PC-9 (cell line): ENCODE measurements around the gene ISG20. TPM values are rescaled to one million over a fixed set of nuclear protein-coding genes. Genes with fewer than 3 reads are reported as not detected.

Source experiments
- BruUV-seq: library from RNA; stranded (reverse); fragments of 400-500 nt; replicated peaks from 2 replicates; lab custom pipeline; 2021; lab: Mats Ljungman, UMichigan
- CTCF ChIA-PET: fragments of 300-600 bp; sonication (Branson Sonifier 250); formaldehyde crosslinking; loops from one replicate; lab custom pipeline; 2022; ENCODE audit warnings: antibody characterized with exemption; lab: Charles Lee
- POLR2A ChIA-PET: fragments of 300-600 bp; sonication (Branson Sonifier 250); formaldehyde crosslinking; loops from one replicate; lab custom pipeline; 2022; ENCODE audit warnings: antibody characterized with exemption; ENCODE audit not compliant: unreplicated experiment; lab: Charles Lee
- DNase-seq, 2 experiments: peaks; one replicate each; pipeline versions ENCODE4 v3.0.0 to v3.0.0-alpha.2; 2015 to 2022; ENCODE audit warnings: mixed read lengths in 1 of 2
- H2AFZ ChIP-seq: fragments of 200-600 bp; sonication (generic); 2 replicates; pipeline ENCODE4 v1.8.1; 2017; ENCODE audit warnings: antibody characterized with exemption
- H3F3A ChIP-seq: fragments of 200-600 bp; sonication (generic); 2 replicates; pipeline ENCODE4 v1.8.1; 2017; ENCODE audit warnings: antibody characterized with exemption, mild to moderate bottlenecking, low read depth; ENCODE audit not compliant: insufficient read depth
- H3K27ac ChIP-seq: fragments of 200-600 bp; sonication (generic); 2 replicates; pipeline ENCODE4 v1.6.1; 2016; ENCODE audit warnings: mixed run types
- H3K27me3 ChIP-seq: fragments of 200-600 bp; sonication (generic); 2 replicates; pipeline ENCODE4 v1.6.1; 2016; ENCODE audit warnings: low read depth, mixed run types; ENCODE audit not compliant: insufficient read depth
- H3K36me3 ChIP-seq: fragments of 200-600 bp; sonication (generic); 2 replicates; pipeline ENCODE4 v1.6.1; 2016; ENCODE audit warnings: low read depth, mixed run types
- H3K4me1 ChIP-seq: fragments of 200-600 bp; sonication (generic); replicated peaks from 2 replicates; pipeline ENCODE4 v1.6.1; 2016; ENCODE audit warnings: mixed run types; ENCODE audit not compliant: insufficient read depth
- H3K4me2 ChIP-seq: fragments of 200-600 bp; sonication (generic); 2 replicates; pipeline ENCODE4 v1.6.1; 2017; ENCODE audit warnings: mixed run types
- H3K4me3 ChIP-seq: fragments of 200-600 bp; sonication (generic); 2 replicates; pipeline ENCODE4 v1.6.1; 2016; ENCODE audit warnings: mixed run types
- H3K79me2 ChIP-seq: fragments of 200-600 bp; sonication (generic); 2 replicates; pipeline ENCODE4 v1.6.1; 2017; ENCODE audit warnings: low read depth, mixed run types
- H3K9me2 ChIP-seq: fragments of 200-600 bp; sonication (generic); 2 replicates; pipeline ENCODE4 v1.8.1; 2017; ENCODE audit warnings: mild to moderate bottlenecking; ENCODE audit not compliant: insufficient read depth
- H3K9me3 ChIP-seq: fragments of 200-600 bp; sonication (generic); 2 replicates; pipeline ENCODE4 v1.8.1; 2016; ENCODE audit warnings: low read depth; ENCODE audit not compliant: insufficient read depth
- H4K20me1 ChIP-seq: fragments of 200-600 bp; sonication (generic); 2 replicates; pipeline ENCODE4 v1.8.1; 2017; ENCODE audit not compliant: insufficient read depth
- EZH2 ChIP-seq: fragments of 200-600 bp; sonication (generic); IDR thresholded peaks from 2 replicates; pipeline ENCODE4 v1.8.0; 2017; ENCODE audit warnings: antibody characterized with exemption, low read depth
- intact Hi-C: fragments of 100-400 bp; cut with micrococcal nuclease; formaldehyde crosslinking; loops from one replicate; pipeline ENCODE4 v1.10.0; 2022; ENCODE audit not compliant: unreplicated experiment
- total RNA-seq: library from RNA; stranded (reverse); gene quantifications from 2 replicates; pipeline ENCODE4 v1.2.3, GENCODE V29; 2021
- TF ChIP-seq, protein P1 (sequence below): fragments of 200-600 bp; sonication (generic); conservative IDR thresholded peaks from 2 replicates; pipeline ENCODE4 v1.6.1; 2017; ENCODE audit warnings: mixed run types, antibody characterized with exemption, mild to moderate bottlenecking, moderate library complexity

Gene ISG20
- total RNA-seq, 1 experiment from 2014 or later = 2.5 TPM

DNA sequence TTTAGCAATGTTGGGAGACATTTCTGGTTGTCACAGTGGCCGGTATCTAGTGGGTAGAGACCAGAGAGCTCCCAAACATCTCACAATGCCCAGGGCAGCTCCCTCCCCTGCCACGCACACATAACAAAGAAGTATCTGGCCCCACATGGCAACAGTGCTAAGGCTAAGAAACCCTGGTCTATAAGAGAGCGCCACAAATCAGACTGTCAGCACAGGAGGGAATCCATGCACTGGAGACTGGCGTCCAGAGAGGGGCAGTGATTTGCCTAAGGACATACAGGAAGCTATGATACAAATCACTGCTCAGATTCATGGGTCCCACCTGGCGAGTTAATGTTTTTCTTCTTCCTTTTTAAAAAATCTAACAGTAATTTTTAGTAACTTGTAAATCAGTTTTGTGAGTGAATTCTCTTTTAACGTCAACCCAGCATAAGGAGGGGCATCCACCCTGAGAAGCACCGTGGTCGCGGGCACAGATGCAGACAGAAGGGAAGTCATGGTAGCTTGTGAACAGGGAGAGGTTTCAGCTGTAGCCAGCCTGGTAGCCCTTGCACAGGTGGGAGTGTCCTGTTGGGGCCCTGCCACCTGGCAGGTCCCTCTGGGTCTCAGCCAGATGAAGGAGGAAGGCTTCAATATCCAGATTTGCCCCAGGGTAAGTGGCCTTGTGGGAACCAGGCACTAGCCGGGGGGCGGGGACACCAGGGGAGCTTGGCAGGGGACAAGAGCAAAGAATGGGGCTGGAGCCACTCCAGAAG lies 8.7 kb downstream of the ISG20 start:
- no TSS peak for BruUV-seq
- no peaks in the 10 kb centered on the region for H3K79me2 ChIP-seq
- H3K9me3 ChIP-seq = no peaks in the 10 kb centered on the region
- no peaks in the 10 kb centered on the region for H3K9me2 ChIP-seq
- no peaks in the 10 kb centered on the region for H3F3A ChIP-seq
- peak; percentile 42 to 75 for DNase-seq
- H3K4me3 ChIP-seq = no peak overlapping the region
- peaks cover 16% of the 10 kb centered on the region for H3K4me1 ChIP-seq
- TF ChIP-seq EZH2 = no peak
- no peaks in the 10 kb centered on the region for H3K36me3 ChIP-seq
- no peak overlapping the region for H2AFZ ChIP-seq
- ChIA-PET POLR2A (no interaction called here), CTCF (no interaction called here)
- no peaks in the 10 kb centered on the region for H4K20me1 ChIP-seq
- H3K27me3 ChIP-seq = no peaks in the 10 kb centered on the region
- H3K27ac ChIP-seq = no peak overlapping the region
- H3K4me2 ChIP-seq = peak overlapping the region; percentile 16; the same call in 1 of the 2 replicates
- intact Hi-C loops = no loop called here

DNA sequence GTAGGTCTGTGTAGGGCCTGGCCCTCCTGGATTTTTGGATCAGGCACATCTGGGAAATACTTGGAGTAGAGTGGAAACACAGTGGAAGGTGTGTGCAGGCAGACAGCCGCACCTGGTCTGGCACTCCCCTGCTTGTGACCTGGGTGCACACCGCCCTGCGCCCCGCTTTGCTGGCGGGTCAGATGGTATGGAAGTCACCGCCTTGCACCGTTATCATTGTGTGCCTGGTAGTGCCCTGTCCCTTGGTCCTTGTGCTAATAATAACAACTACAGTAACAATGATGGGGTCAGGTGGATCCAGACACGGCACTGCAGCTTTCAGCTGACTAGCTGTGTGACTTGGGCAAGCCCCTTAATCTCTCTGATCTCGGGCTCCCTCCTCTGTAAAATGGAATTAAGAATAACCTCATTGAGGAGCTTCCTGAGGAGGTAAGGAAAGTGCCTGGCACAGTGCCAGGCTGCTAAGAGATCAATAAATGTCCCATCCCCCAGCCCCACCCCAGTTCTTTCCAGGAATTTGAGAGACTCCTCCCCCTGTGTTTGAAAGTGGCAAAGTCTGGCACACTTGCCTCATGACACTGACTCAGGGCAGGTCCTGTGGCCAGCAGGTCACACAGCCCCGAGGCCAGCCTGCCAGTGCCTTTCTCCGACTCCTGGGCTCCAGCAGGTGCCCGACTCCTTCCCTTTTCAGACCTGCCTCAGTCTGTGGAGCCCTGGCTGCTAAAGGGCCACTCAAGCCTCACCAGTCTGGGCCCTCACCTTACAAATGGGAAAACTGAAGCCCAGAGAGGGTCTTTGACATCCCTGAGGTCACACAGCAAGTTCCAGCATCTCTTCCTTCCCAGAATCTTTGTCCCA lies 9.8 kb downstream of the ISG20 start:
- no peak overlapping the region for H2AFZ ChIP-seq
- peak in 1 of 2 experiments; percentile 51 for DNase-seq
- no peaks in the 10 kb centered on the region for H3K9me3 ChIP-seq
- ChIA-PET POLR2A (no interaction called here), CTCF (no interaction called here)
- no TSS peak for BruUV-seq
- intact Hi-C loops = no loop called here
- H3K27ac ChIP-seq = no peak overlapping the region
- no peak for TF ChIP-seq EZH2
- TF ChIP-seq, protein P1, sequence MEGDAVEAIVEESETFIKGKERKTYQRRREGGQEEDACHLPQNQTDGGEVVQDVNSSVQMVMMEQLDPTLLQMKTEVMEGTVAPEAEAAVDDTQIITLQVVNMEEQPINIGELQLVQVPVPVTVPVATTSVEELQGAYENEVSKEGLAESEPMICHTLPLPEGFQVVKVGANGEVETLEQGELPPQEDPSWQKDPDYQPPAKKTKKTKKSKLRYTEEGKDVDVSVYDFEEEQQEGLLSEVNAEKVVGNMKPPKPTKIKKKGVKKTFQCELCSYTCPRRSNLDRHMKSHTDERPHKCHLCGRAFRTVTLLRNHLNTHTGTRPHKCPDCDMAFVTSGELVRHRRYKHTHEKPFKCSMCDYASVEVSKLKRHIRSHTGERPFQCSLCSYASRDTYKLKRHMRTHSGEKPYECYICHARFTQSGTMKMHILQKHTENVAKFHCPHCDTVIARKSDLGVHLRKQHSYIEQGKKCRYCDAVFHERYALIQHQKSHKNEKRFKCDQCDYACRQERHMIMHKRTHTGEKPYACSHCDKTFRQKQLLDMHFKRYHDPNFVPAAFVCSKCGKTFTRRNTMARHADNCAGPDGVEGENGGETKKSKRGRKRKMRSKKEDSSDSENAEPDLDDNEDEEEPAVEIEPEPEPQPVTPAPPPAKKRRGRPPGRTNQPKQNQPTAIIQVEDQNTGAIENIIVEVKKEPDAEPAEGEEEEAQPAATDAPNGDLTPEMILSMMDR = no peak
- no peaks in the 10 kb centered on the region for H3K79me2 ChIP-seq
- H3K4me3 ChIP-seq = no peak overlapping the region
- peak overlapping the region; percentile 31; the same call in 1 of the 2 replicates for H3K4me2 ChIP-seq
- H3K36me3 ChIP-seq = no peaks in the 10 kb centered on the region
- peaks cover 16% of the 10 kb centered on the region for H3K4me1 ChIP-seq
- H4K20me1 ChIP-seq = no peaks in the 10 kb centered on the region
- no peaks in the 10 kb centered on the region for H3F3A ChIP-seq
- no peaks in the 10 kb centered on the region for H3K27me3 ChIP-seq
- no peaks in the 10 kb centered on the region for H3K9me2 ChIP-seq

DNA sequence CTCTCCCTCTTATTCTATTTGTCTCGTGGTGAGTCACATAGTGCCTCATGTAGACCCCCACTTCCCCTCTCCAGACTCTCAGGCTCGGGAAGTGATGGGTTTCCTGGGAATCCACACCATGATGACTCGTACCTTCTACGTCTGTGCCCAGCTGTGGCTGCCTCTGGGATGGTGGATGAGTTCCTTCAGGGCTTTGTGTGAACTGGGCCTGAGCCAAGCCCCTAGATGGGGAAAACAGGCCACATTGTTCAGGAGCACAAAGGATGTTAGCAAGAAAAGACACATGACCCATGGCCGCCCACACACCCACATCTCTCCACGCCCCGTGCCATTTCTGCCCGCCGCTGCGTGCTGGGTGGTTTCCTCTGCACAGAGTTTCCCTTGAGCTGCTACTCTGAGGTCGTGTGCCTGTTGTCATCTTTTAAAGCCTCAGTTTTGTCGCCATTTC lies 10.5 kb downstream of the ISG20 start:
- H3K9me3 ChIP-seq = no peaks in the 10 kb centered on the region
- TF ChIP-seq, protein P1 = no peak
- TF ChIP-seq EZH2 = no peak
- POLR2A ChIA-PET = no interaction called here
- no peaks in the 10 kb centered on the region for H3K9me2 ChIP-seq
- peaks cover 16% of the 10 kb centered on the region for H3K4me1 ChIP-seq
- no peaks in the 10 kb centered on the region for H3F3A ChIP-seq
- no peak overlapping the region for H3K4me3 ChIP-seq
- CTCF ChIA-PET = no interaction called here
- no peaks in the 10 kb centered on the region for H3K27me3 ChIP-seq
- no peaks in the 10 kb centered on the region for H3K36me3 ChIP-seq
- BruUV-seq = no TSS peak
- H4K20me1 ChIP-seq = no peaks in the 10 kb centered on the region
- intact Hi-C loops = no loop called here
- no peaks in the 10 kb centered on the region for H3K79me2 ChIP-seq
- no peak overlapping the region for H3K27ac ChIP-seq
- H3K4me2 ChIP-seq = peak overlapping the region; percentile 31; the same call in 1 of the 2 replicates
- H2AFZ ChIP-seq = no peak overlapping the region
- DNase-seq = no peak
